ENCODE results near the gene SAMD4A.
A peak's percentile ranks its signal among the peaks of the same experiment; 100 is the strongest.

The SAMD4A gene

DNA sequence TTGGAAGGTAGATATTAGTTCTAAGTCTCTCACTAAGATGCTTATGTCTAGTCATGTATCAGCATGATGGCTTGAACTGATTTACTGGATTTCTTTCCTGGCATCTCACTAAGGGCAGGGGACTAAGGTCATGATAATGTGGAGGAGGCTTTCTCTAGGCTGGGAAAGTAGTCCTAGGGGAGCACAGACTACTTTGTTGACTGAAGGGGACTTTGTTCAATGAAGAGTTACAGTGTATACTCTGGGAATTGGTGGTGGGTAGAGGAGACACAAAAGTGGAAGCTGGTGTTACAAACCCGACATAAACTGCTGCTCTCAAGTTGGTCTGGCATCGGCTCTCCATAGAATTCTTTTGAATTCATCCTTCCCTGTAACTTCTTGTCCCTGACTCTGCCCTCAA is 75.2 kb downstream of the SAMD4A start:
- H3K9me3 ChIP-seq (ENCODE audit: control insufficient read depth, low read length) = no peaks in the 10 kb centered on the region
- H3K4me1 ChIP-seq (ENCODE audit: control insufficient read depth, insufficient read depth, low read length) = peaks cover 15% of the 10 kb centered on the region
- no peaks in the 10 kb centered on the region for H3K27me3 ChIP-seq (ENCODE audit: control insufficient read depth, insufficient read depth, low read length, poor library complexity, severe bottlenecking)
- no peak overlapping the region for H3K27ac ChIP-seq (ENCODE audit: insufficient read depth, low read depth, low read length, poor library complexity, severe bottlenecking)
- no peaks in the 10 kb centered on the region for H3K36me3 ChIP-seq (ENCODE audit: control insufficient read depth, insufficient read depth, low read length)
- WGBS, 2 experiments = 74 to 75% methylated on average over 2 of the region's 2 CpGs
- no peak overlapping the region for H3K4me3 ChIP-seq (ENCODE audit: insufficient read depth, low read depth, low read length)

DNA sequence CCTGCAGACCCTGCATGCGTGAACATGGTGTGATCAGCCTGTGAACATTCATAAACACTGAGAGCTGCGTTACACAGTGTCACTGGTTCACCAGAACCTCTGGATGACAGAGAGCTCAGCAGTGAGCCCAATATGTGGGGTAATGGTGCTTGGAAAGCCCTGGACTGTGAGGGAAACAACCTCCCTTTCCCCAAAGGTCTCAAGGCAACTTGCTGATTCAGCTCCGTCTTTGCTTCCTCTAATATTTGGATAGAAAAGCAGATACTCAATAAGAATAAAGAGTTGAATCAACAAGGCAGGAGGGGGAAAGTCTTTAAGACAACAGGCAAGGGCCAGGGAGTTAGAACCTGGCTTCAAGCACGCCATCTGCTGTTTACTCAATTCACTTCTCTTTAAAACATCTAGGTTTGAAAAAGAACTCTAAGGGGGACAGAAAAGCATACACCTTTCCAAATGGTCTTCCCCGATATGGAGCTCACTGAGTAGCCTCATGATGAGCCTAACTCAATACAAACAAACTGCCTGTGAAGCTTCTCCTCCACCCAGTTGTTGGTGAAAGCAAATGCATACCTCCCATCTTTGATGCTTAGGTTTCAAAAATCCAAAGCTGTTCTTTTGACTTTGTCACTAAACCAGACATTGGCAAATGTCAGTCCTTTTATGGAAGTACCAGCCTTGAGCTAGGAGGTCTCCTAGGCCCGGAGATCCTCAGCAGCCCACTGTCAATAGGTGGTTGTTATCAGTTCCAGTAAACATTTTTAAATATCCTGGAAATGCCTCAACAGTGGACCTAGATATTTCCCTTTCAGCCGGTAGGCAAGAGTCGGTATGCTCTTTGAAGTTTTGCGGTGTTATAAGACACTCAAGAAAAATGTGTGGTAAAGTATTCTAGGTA is 76.1 kb downstream of the SAMD4A start:
- H3K9me3 ChIP-seq (ENCODE audit: control insufficient read depth, low read length) = no peaks in the 10 kb centered on the region
- WGBS, 2 experiments = 76 to 77% methylated on average over 8 to 9 of the region's 9 CpGs
- peak overlapping the region; percentile 12 for H3K27ac ChIP-seq (ENCODE audit: insufficient read depth, low read depth, low read length, poor library complexity, severe bottlenecking)
- no peaks in the 10 kb centered on the region for H3K27me3 ChIP-seq (ENCODE audit: control insufficient read depth, insufficient read depth, low read length, poor library complexity, severe bottlenecking)
- H3K36me3 ChIP-seq (ENCODE audit: control insufficient read depth, insufficient read depth, low read length) = no peaks in the 10 kb centered on the region
- H3K4me1 ChIP-seq (ENCODE audit: control insufficient read depth, insufficient read depth, low read length) = peaks cover 20% of the 10 kb centered on the region
- H3K4me3 ChIP-seq (ENCODE audit: insufficient read depth, low read depth, low read length) = no peak overlapping the region

DNA sequence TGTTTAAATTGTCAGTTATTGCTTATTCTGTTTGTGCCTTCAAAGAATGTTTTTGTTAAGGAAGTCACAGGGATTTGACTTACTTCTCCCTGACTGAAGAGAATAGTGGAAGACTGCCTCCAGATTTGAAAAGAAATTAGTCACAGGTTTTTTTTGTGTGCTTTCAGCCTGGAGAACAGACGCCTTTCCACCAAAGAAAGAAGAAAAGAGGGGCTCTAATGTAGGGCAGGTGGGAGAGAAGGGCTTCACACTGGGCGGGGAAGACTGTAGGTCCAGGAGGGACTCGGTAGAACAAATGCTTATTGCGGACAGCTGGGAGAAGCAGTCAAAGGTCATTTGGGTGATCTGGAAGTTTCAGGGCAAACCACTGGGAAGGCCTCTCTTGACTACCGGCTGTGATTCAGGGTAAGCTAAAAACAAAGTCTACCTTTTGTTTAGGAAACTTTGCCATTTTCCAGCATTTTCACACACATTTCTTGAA is 76.8 kb downstream of the SAMD4A start:
- no peaks in the 10 kb centered on the region for H3K36me3 ChIP-seq (ENCODE audit: control insufficient read depth, insufficient read depth, low read length)
- H3K27me3 ChIP-seq (ENCODE audit: control insufficient read depth, insufficient read depth, low read length, poor library complexity, severe bottlenecking) = no peaks in the 10 kb centered on the region
- no peak overlapping the region for H3K4me3 ChIP-seq (ENCODE audit: insufficient read depth, low read depth, low read length)
- 33 to 34% methylated on average over 5 of the region's 5 CpGs for WGBS, 2 experiments
- H3K4me1 ChIP-seq (ENCODE audit: control insufficient read depth, insufficient read depth, low read length) = peaks cover 25% of the 10 kb centered on the region
- no peak overlapping the region for H3K27ac ChIP-seq (ENCODE audit: insufficient read depth, low read depth, low read length, poor library complexity, severe bottlenecking)
- H3K9me3 ChIP-seq (ENCODE audit: control insufficient read depth, low read length) = no peaks in the 10 kb centered on the region

DNA sequence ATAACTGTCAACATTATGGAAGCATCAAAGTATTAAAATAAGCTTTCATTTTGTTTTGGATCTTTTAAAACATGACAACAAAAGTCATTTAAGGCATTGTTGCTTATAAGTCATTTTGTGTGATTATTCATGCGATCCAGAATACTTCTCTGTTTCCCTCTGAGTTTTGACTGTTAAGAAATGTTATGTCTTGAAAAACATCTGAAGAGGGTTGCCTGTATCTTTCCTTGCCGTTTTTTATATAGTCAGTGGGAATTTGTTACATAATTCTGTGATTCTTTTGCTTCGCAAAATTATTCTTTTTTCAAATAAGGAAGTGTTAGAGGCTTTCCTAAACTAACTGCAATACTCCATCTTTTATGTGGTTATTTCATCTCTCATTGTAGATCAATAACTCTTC is 78.7 kb downstream of the SAMD4A start:
- H3K27ac ChIP-seq (ENCODE audit: insufficient read depth, low read depth, low read length, poor library complexity, severe bottlenecking) = no peak overlapping the region
- H3K27me3 ChIP-seq (ENCODE audit: control insufficient read depth, insufficient read depth, low read length, poor library complexity, severe bottlenecking) = no peaks in the 10 kb centered on the region
- WGBS, 2 experiments = 87 to 94% methylated on average over 2 to 3 of the region's 3 CpGs
- no peaks in the 10 kb centered on the region for H3K9me3 ChIP-seq (ENCODE audit: control insufficient read depth, low read length)
- peaks cover 31% of the 10 kb centered on the region for H3K4me1 ChIP-seq (ENCODE audit: control insufficient read depth, insufficient read depth, low read length)
- H3K36me3 ChIP-seq (ENCODE audit: control insufficient read depth, insufficient read depth, low read length) = no peaks in the 10 kb centered on the region
- H3K4me3 ChIP-seq (ENCODE audit: insufficient read depth, low read depth, low read length) = no peak overlapping the region

DNA sequence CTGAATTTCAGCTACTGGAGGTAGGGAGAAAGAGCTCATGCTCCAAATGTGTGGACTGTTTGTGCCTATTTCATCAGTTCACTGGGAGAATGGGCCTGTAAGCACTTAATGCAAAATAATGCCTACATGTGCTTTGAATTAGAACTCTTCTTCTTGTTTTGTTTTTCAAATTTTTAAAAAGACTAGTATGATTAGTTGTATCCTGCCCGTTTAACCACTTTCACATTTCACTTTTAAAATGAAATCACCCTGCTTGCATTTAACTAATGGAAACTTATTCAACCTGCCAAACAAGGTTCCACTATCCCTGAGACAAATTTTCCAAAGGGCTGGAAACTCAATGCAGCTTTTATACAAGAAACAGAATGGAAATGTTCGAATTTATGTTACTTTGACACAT is 79.7 kb downstream of the SAMD4A start:
- WGBS, 2 experiments = 92 to 95% methylated on average over 1 to 2 of the region's 2 CpGs
- H3K4me1 ChIP-seq (ENCODE audit: control insufficient read depth, insufficient read depth, low read length) = peaks cover 36% of the 10 kb centered on the region
- no peaks in the 10 kb centered on the region for H3K9me3 ChIP-seq (ENCODE audit: control insufficient read depth, low read length)
- no peak overlapping the region for H3K27ac ChIP-seq (ENCODE audit: insufficient read depth, low read depth, low read length, poor library complexity, severe bottlenecking)
- no peaks in the 10 kb centered on the region for H3K36me3 ChIP-seq (ENCODE audit: control insufficient read depth, insufficient read depth, low read length)
- H3K27me3 ChIP-seq (ENCODE audit: control insufficient read depth, insufficient read depth, low read length, poor library complexity, severe bottlenecking) = no peaks in the 10 kb centered on the region
- no peak overlapping the region for H3K4me3 ChIP-seq (ENCODE audit: insufficient read depth, low read depth, low read length)

DNA sequence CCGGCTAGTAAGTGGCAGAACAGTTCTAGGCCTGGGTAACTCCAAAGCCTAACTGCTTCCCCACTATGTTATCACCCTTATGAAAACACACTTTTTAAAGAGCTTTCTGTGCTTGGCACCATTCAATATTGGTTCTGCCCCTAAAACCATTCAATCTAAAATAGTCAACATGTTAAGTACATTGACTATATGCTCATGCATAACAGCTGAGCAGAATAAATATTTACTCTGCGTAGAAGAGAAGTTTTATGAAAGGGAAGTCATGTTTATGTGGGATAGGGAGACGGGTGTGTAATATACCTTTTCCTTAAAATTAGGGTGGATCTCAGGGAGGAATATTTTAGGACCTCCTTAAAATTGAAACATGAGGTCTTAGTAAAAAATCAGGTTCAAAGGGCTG is 80.5 kb downstream of the SAMD4A start:
- Histone ChIP-seq H3K27ac (ENCODE audit: insufficient read depth, low read depth, low read length, poor library complexity, severe bottlenecking) (no peak overlapping the region), H3K9me3 (ENCODE audit: control insufficient read depth, low read length) (no peaks in the 10 kb centered on the region), H3K4me1 (ENCODE audit: control insufficient read depth, insufficient read depth, low read length) (peaks cover 35% of the 10 kb centered on the region), H3K4me3 (ENCODE audit: insufficient read depth, low read depth, low read length) (no peak overlapping the region), H3K27me3 (ENCODE audit: control insufficient read depth, insufficient read depth, low read length, poor library complexity, severe bottlenecking) (no peaks in the 10 kb centered on the region), H3K36me3 (ENCODE audit: control insufficient read depth, insufficient read depth, low read length) (no peaks in the 10 kb centered on the region)
- WGBS, 2 experiments = 92 to 95% methylated on average over 3 of the region's 3 CpGs

DNA sequence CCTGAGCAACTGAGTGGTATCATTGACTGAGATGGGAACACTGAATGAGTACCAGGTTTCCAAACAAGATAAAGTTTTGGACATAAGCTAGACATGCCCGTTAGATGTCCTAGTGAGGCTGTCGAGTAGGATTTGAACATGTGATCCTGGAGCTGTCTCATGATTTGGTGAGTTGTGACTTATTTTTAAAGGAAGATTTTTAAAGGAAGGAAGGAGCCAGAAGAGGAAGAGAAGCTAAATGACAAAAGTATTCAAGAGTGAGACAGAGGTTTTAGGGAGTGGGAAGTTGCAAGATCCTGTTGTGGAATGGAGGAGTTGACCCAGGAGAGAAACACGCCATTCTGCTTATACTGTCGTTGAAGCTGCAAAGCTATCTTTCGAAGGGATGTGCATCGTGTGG is 82.1 kb downstream of the SAMD4A start:
- Histone ChIP-seq H3K4me1 (ENCODE audit: control insufficient read depth, insufficient read depth, low read length) (peaks cover 31% of the 10 kb centered on the region), H3K27ac (ENCODE audit: insufficient read depth, low read depth, low read length, poor library complexity, severe bottlenecking) (no peak overlapping the region), H3K36me3 (ENCODE audit: control insufficient read depth, insufficient read depth, low read length) (no peaks in the 10 kb centered on the region), H3K4me3 (ENCODE audit: insufficient read depth, low read depth, low read length) (no peak overlapping the region), H3K27me3 (ENCODE audit: control insufficient read depth, insufficient read depth, low read length, poor library complexity, severe bottlenecking) (no peaks in the 10 kb centered on the region), H3K9me3 (ENCODE audit: control insufficient read depth, low read length) (no peaks in the 10 kb centered on the region)
- 94% methylated on average over 6 of the region's 6 CpGs for WGBS, 2 experiments

DNA sequence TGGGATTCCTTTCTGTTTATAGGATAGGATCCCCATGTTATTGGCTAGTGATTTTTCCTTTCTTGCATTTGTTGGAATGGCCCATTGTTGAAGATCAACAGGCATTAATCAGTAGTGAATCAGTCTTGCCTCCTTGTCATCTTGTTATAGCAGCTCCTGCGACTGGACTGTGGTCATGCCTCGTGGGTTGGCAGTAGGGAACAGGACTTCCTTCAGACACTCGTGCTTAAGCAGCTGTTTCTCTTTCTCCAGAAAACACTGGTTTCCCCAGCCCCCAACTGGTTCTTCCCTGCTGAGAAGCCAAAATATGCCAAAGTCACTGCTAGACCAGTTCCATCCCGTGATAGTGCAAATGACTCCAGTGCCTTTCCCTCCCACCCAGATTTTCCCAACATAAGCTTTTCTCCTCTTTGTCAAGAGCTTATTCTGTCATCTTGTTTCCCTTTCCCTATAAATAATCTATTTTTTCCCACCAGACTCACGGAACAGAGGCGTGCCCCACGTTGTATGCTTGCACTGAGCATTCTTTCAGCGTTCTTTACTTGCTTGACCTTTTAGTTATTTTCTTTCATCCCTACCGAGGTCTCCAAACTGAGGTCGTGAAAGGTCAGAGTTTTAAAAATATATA is 83.5 kb downstream of the SAMD4A start:
- no peak overlapping the region for H3K4me3 ChIP-seq (ENCODE audit: insufficient read depth, low read depth, low read length)
- WGBS, 2 experiments = 58 to 67% methylated on average over 10 of the region's 10 CpGs
- no peaks in the 10 kb centered on the region for H3K9me3 ChIP-seq (ENCODE audit: control insufficient read depth, low read length)
- no peak overlapping the region for H3K27ac ChIP-seq (ENCODE audit: insufficient read depth, low read depth, low read length, poor library complexity, severe bottlenecking)
- no peaks in the 10 kb centered on the region for H3K36me3 ChIP-seq (ENCODE audit: control insufficient read depth, insufficient read depth, low read length)
- H3K27me3 ChIP-seq (ENCODE audit: control insufficient read depth, insufficient read depth, low read length, poor library complexity, severe bottlenecking) = no peaks in the 10 kb centered on the region
- peaks cover 37% of the 10 kb centered on the region for H3K4me1 ChIP-seq (ENCODE audit: control insufficient read depth, insufficient read depth, low read length)

DNA sequence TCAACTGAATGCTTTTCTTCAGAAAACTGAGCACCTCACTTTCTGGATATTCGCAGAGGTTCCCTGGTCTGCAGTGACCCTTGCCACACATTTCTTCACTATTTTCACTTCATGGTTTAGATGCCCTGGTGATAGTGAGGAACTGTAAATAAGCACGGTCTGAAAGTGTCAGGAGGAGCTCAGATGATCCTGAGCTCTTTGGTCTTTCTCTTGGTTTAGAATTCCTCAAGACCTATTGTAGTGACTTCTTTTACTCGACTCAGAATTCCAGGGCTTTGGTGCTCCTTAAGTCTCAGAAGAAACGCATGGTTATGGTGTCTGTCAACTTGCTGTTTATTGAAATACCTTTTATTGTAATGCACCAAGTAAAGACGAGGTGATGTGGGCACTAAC is 84.0 kb downstream of the SAMD4A start:
- Histone ChIP-seq H3K36me3 (ENCODE audit: control insufficient read depth, insufficient read depth, low read length) (no peaks in the 10 kb centered on the region), H3K27ac (ENCODE audit: insufficient read depth, low read depth, low read length, poor library complexity, severe bottlenecking) (peak overlapping the region; percentile 65), H3K9me3 (ENCODE audit: control insufficient read depth, low read length) (no peaks in the 10 kb centered on the region), H3K4me1 (ENCODE audit: control insufficient read depth, insufficient read depth, low read length) (peaks cover 37% of the 10 kb centered on the region), H3K4me3 (ENCODE audit: insufficient read depth, low read depth, low read length) (no peak overlapping the region), H3K27me3 (ENCODE audit: control insufficient read depth, insufficient read depth, low read length, poor library complexity, severe bottlenecking) (no peaks in the 10 kb centered on the region)
- 61 to 77% methylated on average over 4 to 5 of the region's 5 CpGs for WGBS, 2 experiments

DNA sequence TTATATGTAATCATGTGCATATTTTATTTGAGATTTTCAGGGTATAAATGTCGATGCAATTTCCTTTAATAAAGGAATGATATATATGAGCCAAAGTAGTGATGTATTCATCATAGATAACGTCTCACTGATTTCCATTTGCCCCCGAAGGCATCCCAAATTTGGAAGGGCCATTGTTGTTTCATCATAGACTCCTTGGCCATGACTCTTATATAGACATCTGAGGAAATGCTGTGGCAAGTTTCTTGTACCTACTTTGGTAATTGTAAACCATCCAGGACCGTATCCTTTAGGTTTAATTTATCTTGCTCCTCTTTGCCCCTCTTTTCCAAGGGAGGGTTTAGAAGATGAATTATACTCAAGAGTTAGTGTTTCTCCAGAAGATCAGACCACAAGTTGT is 84.7 kb downstream of the SAMD4A start:
- peaks cover 37% of the 10 kb centered on the region for H3K4me1 ChIP-seq (ENCODE audit: control insufficient read depth, insufficient read depth, low read length)
- no peaks in the 10 kb centered on the region for H3K27me3 ChIP-seq (ENCODE audit: control insufficient read depth, insufficient read depth, low read length, poor library complexity, severe bottlenecking)
- peak overlapping the region; percentile 31 for H3K27ac ChIP-seq (ENCODE audit: insufficient read depth, low read depth, low read length, poor library complexity, severe bottlenecking)
- H3K9me3 ChIP-seq (ENCODE audit: control insufficient read depth, low read length) = no peaks in the 10 kb centered on the region
- 90 to 95% methylated on average over 4 of the region's 4 CpGs for WGBS, 2 experiments
- H3K36me3 ChIP-seq (ENCODE audit: control insufficient read depth, insufficient read depth, low read length) = no peaks in the 10 kb centered on the region
- H3K4me3 ChIP-seq (ENCODE audit: insufficient read depth, low read depth, low read length) = no peak overlapping the region
